Keratinocyte (primary cell): ENCODE data around the gene UBE2E1. TPM values are rescaled to one million over a fixed set of nuclear protein-coding genes. Genes with fewer than 3 reads are reported as not detected.

ENCODE experiments used
- DNase-seq: peaks from one replicate; pipeline ENCODE4 v3.0.0-alpha.2; 2011; ENCODE audit warnings: low read depth, missing footprints, low spot score
- FAIRE-seq: peaks from 2 replicates; lab custom pipeline; 2011; peaks lifted over from hg19 to GRCh38; lab: Jason Lieb, UNC
- H2AFZ ChIP-seq: 2 replicates; pipeline ENCODE4 v1.6.0; 2012; ENCODE audit warnings: low read length, control low read depth, inconsistent platforms; ENCODE audit not compliant: control insufficient read depth
- H3K27ac ChIP-seq: 2 replicates; pipeline ENCODE4 v1.5.1; 2011; ENCODE audit warnings: low read length; ENCODE audit not compliant: control insufficient read depth, insufficient read depth
- H3K27me3 ChIP-seq: 3 replicates; pipeline ENCODE4 v1.6.0; 2011; ENCODE audit warnings: low read length; ENCODE audit not compliant: control insufficient read depth, insufficient read depth; ENCODE audit errors: extremely low read depth
- H3K36me3 ChIP-seq, 2 experiments: 2 replicates in 1 of 2; 3 replicates in 1 of 2; pipeline ENCODE4 v1.5.1; 2011; ENCODE audit warnings: low read length in 2 of 2, mild to moderate bottlenecking in 1 of 2; ENCODE audit not compliant: control insufficient read depth in 2 of 2, insufficient read depth in 2 of 2; ENCODE audit errors: extremely low read depth in 1 of 2
- H3K4me1 ChIP-seq: 3 replicates; pipeline ENCODE4 v1.5.1; 2011; ENCODE audit warnings: low read length; ENCODE audit not compliant: control insufficient read depth, insufficient read depth; ENCODE audit errors: extremely low read depth
- H3K4me2 ChIP-seq: 3 replicates; pipeline ENCODE4 v1.6.0; 2011; ENCODE audit warnings: low read depth, low read length; ENCODE audit not compliant: control insufficient read depth, insufficient read depth; ENCODE audit errors: extremely low read depth
- H3K4me3 ChIP-seq, 3 experiments: fragments of 200-600 bp in 1 of 3; sonication (generic) in 1 of 3; 2 replicates in 2 of 3; 3 replicates in 1 of 3; pipeline ENCODE4 v1.5.1; 2011 to 2016; ENCODE audit warnings: low read length in 3 of 3, mild to moderate bottlenecking in 3 of 3, control low read depth in 2 of 3, inconsistent platforms in 1 of 3, low read depth in 1 of 3, mixed read lengths in 1 of 3, mixed run types in 1 of 3, moderate library complexity in 1 of 3; ENCODE audit not compliant: control insufficient read depth in 2 of 3, insufficient read depth in 2 of 3; ENCODE audit errors: extremely low read depth in 1 of 3
- H3K79me2 ChIP-seq: 2 replicates; pipeline ENCODE4 v1.6.0; 2012; ENCODE audit warnings: low read length; ENCODE audit not compliant: control insufficient read depth, insufficient read depth
- H3K9ac ChIP-seq: 3 replicates; pipeline ENCODE4 v1.6.0; 2011; ENCODE audit warnings: low read length; ENCODE audit not compliant: control insufficient read depth, insufficient read depth; ENCODE audit errors: extremely low read depth
- H3K9me1 ChIP-seq: 3 replicates; pipeline ENCODE4 v1.6.0; 2011; ENCODE audit warnings: low read length; ENCODE audit not compliant: control insufficient read depth, insufficient read depth; ENCODE audit errors: extremely low read depth
- H3K9me3 ChIP-seq: 2 replicates; pipeline ENCODE4 v1.5.1; 2012; ENCODE audit warnings: low read depth, low read length; ENCODE audit not compliant: control insufficient read depth
- H4K20me1 ChIP-seq: 3 replicates; pipeline ENCODE4 v1.6.0; 2011; ENCODE audit warnings: low read length; ENCODE audit not compliant: control insufficient read depth, insufficient read depth; ENCODE audit errors: extremely low read depth
- EZH2 ChIP-seq: IDR thresholded peaks from one replicate; pipeline ENCODE4 v1.6.1; 2012; ENCODE audit warnings: inconsistent platforms, mild to moderate bottlenecking, low read length, moderate library complexity
- dilution Hi-C: fragments of 300-500 bp; cut with MboI; formaldehyde crosslinking; loops from one replicate; pipeline ENCODE4 v1.7.0; 2020; ENCODE audit warnings: low sequenced_read_pairs; ENCODE audit not compliant: extremely low pct_ligation_motif_present
- polyA plus RNA-seq, 5 experiments: library from polyadenylated mRNA; depleted of rRNA in 3 of 5; stranded (reverse) in 3 of 5; stranded (forward) in 1 of 5; unstranded in 1 of 5; fragments of >200 nt; gene quantifications; 1 replicate in 1 of 5; 2 replicates in 3 of 5; 3 replicates in 1 of 5; pipeline versions ENCODE4 v1.2.1 to v1.2.3, GENCODE V29; 2011 to 2012; ENCODE audit warnings: missing spikeins in 2 of 5, low read depth in 1 of 5, low replicate concordance in 1 of 5
- TF ChIP-seq, protein P1 (sequence below), 3 experiments: IDR thresholded peaks in 1 of 3; conservative IDR thresholded peaks in 1 of 3; optimal IDR thresholded peaks in 1 of 3; 2 replicates in 2 of 3; 3 replicates in 1 of 3; pipeline versions ENCODE3 to v1.5.1; 2011; ENCODE audit warnings: low read length in 3 of 3, mild to moderate bottlenecking in 3 of 3, moderate library complexity in 2 of 3, control low read depth in 1 of 3, inconsistent platforms in 1 of 3; ENCODE audit not compliant: insufficient read depth in 2 of 3; ENCODE audit errors: extremely low read depth in 1 of 3

UBE2E1 gene
- polyA plus RNA-seq, 1 donor (not counting 4 experiments of a cell fraction or from before 2014, with no cell fraction given): 205 TPM

GRCh38 chr3:23889950-23890349 lies 84.2 kb downstream of the UBE2E1 start:
- H3K79me2 ChIP-seq: peaks cover 2% of the 10 kb centered on the region

DNA sequence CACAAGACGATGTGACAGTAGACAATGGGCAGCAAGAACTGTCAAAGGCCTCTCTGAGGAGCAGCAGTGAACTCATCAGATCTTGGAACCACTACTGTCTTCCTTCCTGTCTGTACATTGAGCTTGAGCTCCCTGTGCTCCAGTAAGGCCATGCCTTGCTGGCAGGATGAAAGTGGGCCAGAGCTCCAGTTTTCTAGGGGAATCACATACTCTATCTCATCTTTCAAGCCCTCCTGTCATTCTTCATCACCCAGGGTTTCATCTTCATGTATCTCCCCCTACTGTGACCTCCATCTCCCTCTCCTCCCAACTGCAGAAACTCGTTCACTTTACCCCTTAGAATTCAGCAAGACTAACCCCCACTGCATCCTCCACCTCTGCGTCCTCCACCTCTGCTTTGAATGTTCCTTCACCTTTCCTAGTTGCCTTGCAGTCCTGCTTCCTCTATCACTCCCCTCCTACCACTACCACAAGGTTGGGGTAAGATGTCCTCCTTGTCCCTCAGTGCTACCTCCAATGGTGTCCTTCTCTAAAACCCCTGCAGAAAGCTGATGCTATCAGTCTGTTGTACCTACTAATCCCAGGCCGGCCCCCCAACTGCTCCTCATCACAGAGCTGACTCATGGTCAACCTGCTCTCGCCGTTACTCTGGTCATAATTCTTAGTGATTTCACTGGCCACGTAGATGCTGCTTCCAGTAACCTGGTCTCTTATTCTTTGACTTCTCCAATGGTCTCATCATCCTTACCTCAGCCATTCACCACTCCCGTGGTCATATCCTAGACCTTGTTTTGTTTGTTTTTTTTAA lies 88.7 kb downstream of the UBE2E1 start:
- Histone ChIP-seq H3K27ac (no peak overlapping the region), H3K27me3 (no peaks in the 10 kb centered on the region), H3K9me1 (no peaks in the 10 kb centered on the region), H3K9ac (no peak overlapping the region), H3K4me2 (no peak overlapping the region), H3K4me3 (no peak overlapping the region), H3K4me1 (no peaks in the 10 kb centered on the region), H3K9me3 (no peaks in the 10 kb centered on the region), H4K20me1 (no peaks in the 10 kb centered on the region), H2AFZ (no peak overlapping the region), H3K79me2 (no peaks in the 10 kb centered on the region), H3K36me3 (peaks cover 0 to 6% of the 10 kb centered on the region in 2 experiments)
- DNase-seq: no peak
- dilution Hi-C loops: no loop called here
- no peak for FAIRE-seq
- TF ChIP-seq EZH2: no peak
- TF ChIP-seq, protein P1, sequence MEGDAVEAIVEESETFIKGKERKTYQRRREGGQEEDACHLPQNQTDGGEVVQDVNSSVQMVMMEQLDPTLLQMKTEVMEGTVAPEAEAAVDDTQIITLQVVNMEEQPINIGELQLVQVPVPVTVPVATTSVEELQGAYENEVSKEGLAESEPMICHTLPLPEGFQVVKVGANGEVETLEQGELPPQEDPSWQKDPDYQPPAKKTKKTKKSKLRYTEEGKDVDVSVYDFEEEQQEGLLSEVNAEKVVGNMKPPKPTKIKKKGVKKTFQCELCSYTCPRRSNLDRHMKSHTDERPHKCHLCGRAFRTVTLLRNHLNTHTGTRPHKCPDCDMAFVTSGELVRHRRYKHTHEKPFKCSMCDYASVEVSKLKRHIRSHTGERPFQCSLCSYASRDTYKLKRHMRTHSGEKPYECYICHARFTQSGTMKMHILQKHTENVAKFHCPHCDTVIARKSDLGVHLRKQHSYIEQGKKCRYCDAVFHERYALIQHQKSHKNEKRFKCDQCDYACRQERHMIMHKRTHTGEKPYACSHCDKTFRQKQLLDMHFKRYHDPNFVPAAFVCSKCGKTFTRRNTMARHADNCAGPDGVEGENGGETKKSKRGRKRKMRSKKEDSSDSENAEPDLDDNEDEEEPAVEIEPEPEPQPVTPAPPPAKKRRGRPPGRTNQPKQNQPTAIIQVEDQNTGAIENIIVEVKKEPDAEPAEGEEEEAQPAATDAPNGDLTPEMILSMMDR (optimal IDR thresholded peaks at IDR 0.05 in 1 of 3, IDR thresholded peaks at IDR 0.05 in 1 of 3, conservative IDR thresholded peaks at IDR 0.05 in 1 of 3; ENCODE audit: extremely low read depth in 1 of 3, insufficient read depth in 2 of 3, low read length in 3 of 3): no peak

More at GRCh38 chr3:23889950-23890349, 84.2 kb downstream of the UBE2E1 start:
- DNase-seq: no peak
- H3K27me3 ChIP-seq: no peaks in the 10 kb centered on the region
- TF ChIP-seq, protein P1 (optimal IDR thresholded peaks at IDR 0.05 in 1 of 3, IDR thresholded peaks at IDR 0.05 in 1 of 3, conservative IDR thresholded peaks at IDR 0.05 in 1 of 3; ENCODE audit: extremely low read depth in 1 of 3, insufficient read depth in 2 of 3, low read length in 3 of 3): no peak
- TF ChIP-seq EZH2: no peak
- H4K20me1 ChIP-seq: no peaks in the 10 kb centered on the region
- peaks cover 2 to 6% of the 10 kb centered on the region in 2 experiments for H3K36me3 ChIP-seq
- no peaks in the 10 kb centered on the region for H3K9me3 ChIP-seq
- no peaks in the 10 kb centered on the region for H3K9me1 ChIP-seq
- H3K4me3 ChIP-seq: no peak overlapping the region
- H2AFZ ChIP-seq: no peak overlapping the region
- peaks cover 2% of the 10 kb centered on the region for H3K4me1 ChIP-seq
- H3K27ac ChIP-seq: no peak overlapping the region
- H3K9ac ChIP-seq: no peak overlapping the region
- no peak overlapping the region for H3K4me2 ChIP-seq
- no peak for FAIRE-seq
- dilution Hi-C loops: no loop called here
